Neural crest cell (in vitro differentiated cells): ENCODE measurements around the gene NANS. TPM values are rescaled to one million over a fixed set of nuclear protein-coding genes. Genes with fewer than 3 reads are reported as not detected.

Experiments
- DNase-seq: peaks from one replicate; pipeline ENCODE4 v3.0.0; 2021; ENCODE audit warnings: low read depth, mixed read lengths, low spot score
- H3K27ac Mint-ChIP-seq: one replicate; pipeline ENCODE4 v1.8.0; 2021; ENCODE audit warnings: mild to moderate bottlenecking, mixed read lengths; ENCODE audit not compliant: unreplicated experiment
- H3K27me3 Mint-ChIP-seq: 2 replicates; pipeline ENCODE4 v1.8.0; 2021; ENCODE audit warnings: low read depth, mild to moderate bottlenecking, mixed read lengths
- H3K36me3 Mint-ChIP-seq: 2 replicates; pipeline ENCODE4 v1.8.0; 2021; ENCODE audit warnings: low read depth, mild to moderate bottlenecking, mixed read lengths
- H3K4me1 Mint-ChIP-seq: 2 replicates; pipeline ENCODE4 v1.8.0; 2021; ENCODE audit warnings: mixed read lengths
- H3K4me3 Mint-ChIP-seq: one replicate; pipeline ENCODE4 v1.8.0; 2021; ENCODE audit warnings: mild to moderate bottlenecking, mixed read lengths
- H3K9me3 Mint-ChIP-seq: 2 replicates; pipeline ENCODE4 v1.8.0; 2021; ENCODE audit warnings: mixed read lengths
- long read RNA-seq: library from polyadenylated mRNA; unstranded; transcript quantifications from one replicate; pipeline ENCODE4 v2.0.0, GENCODE V29; 2020
- total RNA-seq: library from RNA; stranded (reverse); gene quantifications from 2 replicates; pipeline ENCODE4 v1.2.1, GENCODE V29; 2021
- TF ChIP-seq, protein P1 (sequence below): fragments of 200-600 bp; sonication (generic); conservative IDR thresholded peaks from 2 replicates; pipeline ENCODE4 v1.5.0; 2021; ENCODE audit warnings: antibody characterized with exemption, mild to moderate bottlenecking

NANS gene, protein sequence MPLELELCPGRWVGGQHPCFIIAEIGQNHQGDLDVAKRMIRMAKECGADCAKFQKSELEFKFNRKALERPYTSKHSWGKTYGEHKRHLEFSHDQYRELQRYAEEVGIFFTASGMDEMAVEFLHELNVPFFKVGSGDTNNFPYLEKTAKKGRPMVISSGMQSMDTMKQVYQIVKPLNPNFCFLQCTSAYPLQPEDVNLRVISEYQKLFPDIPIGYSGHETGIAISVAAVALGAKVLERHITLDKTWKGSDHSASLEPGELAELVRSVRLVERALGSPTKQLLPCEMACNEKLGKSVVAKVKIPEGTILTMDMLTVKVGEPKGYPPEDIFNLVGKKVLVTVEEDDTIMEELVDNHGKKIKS
- total RNA-seq = 39.6 and 40.9 TPM in 2 replicates
- long read RNA-seq, transcript NANS-201 (6 exons, 1,170 nt) = major isoform, 83 of 85 reads
- long read RNA-seq, partial matches to known transcripts = 1 of 85 reads
- long read RNA-seq, other reads (novel, unspliced or antisense) = 1 of 85 reads

DNA sequence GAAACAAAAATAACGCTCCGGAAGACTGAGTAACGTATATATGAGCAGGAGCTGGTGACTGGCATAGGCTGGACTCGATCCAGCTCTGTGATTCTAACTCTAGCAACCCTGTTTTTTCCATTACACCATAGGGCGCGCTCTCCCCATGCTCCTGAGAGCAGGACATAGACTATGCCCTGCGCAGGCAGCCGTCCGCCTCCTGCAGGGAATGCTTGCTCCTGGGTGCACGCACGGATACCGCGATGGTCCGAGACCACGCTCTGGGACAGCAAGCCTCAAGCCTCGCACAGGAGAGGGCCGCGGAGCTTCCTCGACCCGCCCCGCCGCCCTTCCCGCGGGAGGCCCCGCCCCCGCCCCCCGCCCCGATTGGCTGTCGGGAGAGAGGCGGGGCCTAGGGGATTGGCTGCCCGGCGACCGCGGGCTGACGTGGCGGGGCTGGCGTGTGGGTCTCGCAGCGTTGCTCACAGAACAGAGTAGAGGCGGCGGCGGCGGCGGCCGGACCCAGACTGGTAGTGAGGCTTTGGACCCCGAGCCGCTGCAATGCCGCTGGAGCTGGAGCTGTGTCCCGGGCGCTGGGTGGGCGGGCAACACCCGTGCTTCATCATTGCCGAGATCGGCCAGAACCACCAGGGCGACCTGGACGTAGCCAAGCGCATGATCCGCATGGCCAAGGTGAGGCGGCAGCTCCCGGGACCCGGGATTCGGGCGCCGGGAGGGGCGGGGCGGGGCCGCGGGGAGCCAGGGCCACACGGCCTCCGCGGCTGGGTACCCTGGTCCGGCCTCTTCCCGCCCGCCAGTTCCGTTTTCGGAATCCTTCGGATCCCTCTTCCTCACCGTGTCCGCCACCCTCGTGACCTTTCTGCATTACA, at the start of gene NANS:
NANS (plus strand) TSS at position 464 of the 869 bp plus-strand sequence; CDS start at position 541, 77 bp downstream.
- TF ChIP-seq, protein P1, sequence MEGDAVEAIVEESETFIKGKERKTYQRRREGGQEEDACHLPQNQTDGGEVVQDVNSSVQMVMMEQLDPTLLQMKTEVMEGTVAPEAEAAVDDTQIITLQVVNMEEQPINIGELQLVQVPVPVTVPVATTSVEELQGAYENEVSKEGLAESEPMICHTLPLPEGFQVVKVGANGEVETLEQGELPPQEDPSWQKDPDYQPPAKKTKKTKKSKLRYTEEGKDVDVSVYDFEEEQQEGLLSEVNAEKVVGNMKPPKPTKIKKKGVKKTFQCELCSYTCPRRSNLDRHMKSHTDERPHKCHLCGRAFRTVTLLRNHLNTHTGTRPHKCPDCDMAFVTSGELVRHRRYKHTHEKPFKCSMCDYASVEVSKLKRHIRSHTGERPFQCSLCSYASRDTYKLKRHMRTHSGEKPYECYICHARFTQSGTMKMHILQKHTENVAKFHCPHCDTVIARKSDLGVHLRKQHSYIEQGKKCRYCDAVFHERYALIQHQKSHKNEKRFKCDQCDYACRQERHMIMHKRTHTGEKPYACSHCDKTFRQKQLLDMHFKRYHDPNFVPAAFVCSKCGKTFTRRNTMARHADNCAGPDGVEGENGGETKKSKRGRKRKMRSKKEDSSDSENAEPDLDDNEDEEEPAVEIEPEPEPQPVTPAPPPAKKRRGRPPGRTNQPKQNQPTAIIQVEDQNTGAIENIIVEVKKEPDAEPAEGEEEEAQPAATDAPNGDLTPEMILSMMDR = no peak
- Mint-ChIP-seq H3K36me3 (peaks cover 3% of the 10 kb centered on the region), H3K4me1 (peaks cover 15% of the 10 kb centered on the region), H3K9me3 (no peaks in the 10 kb centered on the region), H3K27ac (peak within 1 kb of the TSS; percentile 86), H3K4me3 (peak within 1 kb of the TSS; percentile 96), H3K27me3 (peaks cover 17% of the 10 kb centered on the region)
- DNase-seq = peak; percentile 82

DNA sequence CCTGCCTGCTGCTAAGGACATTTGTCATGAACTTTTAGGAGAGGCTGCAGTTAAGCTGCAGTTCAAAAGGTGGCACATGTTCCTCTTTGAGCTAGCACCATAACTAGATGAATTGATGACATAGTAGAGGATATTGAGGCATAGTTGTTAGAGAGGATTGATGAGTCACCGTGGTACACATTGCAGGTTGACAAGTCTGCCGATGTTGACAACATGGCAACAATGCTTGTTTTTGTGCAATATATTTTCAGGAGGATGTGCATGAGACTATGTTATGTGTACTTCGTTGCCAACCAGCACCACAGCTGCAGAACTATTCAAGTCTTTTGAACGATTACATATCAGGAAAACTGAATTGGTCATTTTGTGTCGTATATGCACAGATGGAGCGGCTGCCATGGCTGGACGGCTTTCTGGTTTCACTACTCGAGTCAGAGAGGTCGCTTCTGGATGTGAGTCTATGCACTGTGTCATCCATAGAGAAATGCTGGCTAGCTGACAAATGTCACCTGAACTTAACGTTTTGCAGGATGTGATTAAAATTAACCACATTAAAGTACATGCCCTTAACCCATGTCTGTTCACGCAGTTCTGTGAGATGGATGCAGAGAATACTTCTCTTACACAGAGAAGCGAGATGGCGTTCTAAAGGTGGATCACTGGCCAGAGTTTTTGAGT, 49.1 kb upstream of the NANS start:
- DNase-seq = no peak
- TF ChIP-seq, protein P1 = no peak
- Mint-ChIP-seq H3K4me1 (no peaks in the 10 kb centered on the region), H3K9me3 (no peaks in the 10 kb centered on the region), H3K27ac (no peak overlapping the region), H3K27me3 (peaks cover 67% of the 10 kb centered on the region), H3K36me3 (peaks cover 55% of the 10 kb centered on the region), H3K4me3 (no peak overlapping the region)

DNA sequence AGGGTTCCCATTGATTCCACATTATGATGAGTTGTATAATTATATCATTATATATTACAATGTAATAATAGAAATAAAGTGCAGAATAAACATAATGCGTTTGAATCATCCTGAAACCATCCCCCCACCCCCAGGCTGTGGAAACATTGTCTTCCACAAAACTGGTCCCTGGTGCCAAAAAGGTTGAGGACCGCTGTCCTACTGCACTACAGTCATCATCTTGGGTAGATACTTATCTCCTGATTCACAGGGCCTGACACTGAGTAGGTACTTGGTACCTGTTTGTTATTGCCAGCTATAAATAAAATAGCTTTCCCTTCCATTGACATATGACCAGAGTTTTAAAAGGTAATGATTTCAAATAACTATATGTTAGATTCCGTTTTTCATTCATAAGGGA, 47.8 kb upstream of the NANS start:
- Mint-ChIP-seq H3K9me3 (no peaks in the 10 kb centered on the region), H3K27ac (no peak overlapping the region), H3K36me3 (peaks cover 55% of the 10 kb centered on the region), H3K27me3 (peaks cover 73% of the 10 kb centered on the region), H3K4me1 (no peaks in the 10 kb centered on the region), H3K4me3 (no peak overlapping the region)
- TF ChIP-seq, protein P1 = no peak
- no peak for DNase-seq

DNA sequence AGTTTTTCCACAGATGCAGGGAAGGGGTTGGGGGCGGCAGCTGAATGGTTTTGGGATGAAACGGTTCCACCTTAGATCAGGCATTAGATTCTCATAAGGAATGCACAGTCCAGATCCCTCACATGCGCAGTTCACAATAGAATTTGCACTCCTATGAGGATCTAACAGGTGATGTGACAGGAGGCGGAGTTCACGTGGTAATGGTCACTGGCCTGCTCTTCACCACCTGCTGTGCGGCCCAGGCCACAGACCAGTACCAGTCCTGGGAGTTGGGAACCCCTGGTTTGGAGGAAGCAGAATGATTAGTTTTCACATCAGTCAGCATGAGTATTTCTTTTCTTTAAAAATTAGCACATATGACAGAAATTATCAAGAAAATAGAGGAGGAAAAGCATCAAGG, 47.1 kb upstream of the NANS start:
- DNase-seq = no peak
- Mint-ChIP-seq H3K4me3 (no peak overlapping the region), H3K9me3 (no peaks in the 10 kb centered on the region), H3K27me3 (peaks cover 69% of the 10 kb centered on the region), H3K4me1 (no peaks in the 10 kb centered on the region), H3K27ac (no peak overlapping the region), H3K36me3 (peaks cover 53% of the 10 kb centered on the region)
- TF ChIP-seq, protein P1 = no peak

DNA sequence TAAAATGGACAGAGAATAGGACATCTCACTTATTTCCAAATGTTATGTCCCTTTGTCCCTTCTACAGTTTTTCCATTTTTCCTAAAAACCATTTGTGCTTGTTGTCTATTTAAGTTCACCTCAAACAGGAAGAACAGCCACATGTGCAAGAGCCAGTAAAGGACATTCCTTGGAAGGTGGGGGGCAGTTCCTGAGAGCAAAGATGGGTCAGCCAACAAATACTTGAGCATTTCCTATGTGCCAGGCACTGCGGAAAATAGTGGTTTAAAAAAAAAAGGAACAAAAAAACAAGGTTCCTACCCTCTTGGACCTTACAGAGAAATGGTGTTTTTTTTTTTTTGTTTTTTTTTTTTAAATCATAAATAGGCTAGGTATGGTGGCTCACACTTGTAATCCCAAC, 46.6 kb upstream of the NANS start:
- Mint-ChIP-seq H3K9me3 (no peaks in the 10 kb centered on the region), H3K36me3 (peaks cover 53% of the 10 kb centered on the region), H3K4me1 (no peaks in the 10 kb centered on the region), H3K4me3 (no peak overlapping the region), H3K27me3 (peaks cover 68% of the 10 kb centered on the region), H3K27ac (no peak overlapping the region)
- no peak for DNase-seq
- TF ChIP-seq, protein P1 = no peak
